PC-3 (cell line): ENCODE data around the gene PDE4DIP. TPM values are rescaled to one million over a fixed set of nuclear protein-coding genes. Genes with fewer than 3 reads are reported as not detected.
"Not testable (repeated sequence)": the region's sequence is repeated elsewhere in the genome, so short reads cannot be mapped to it uniquely, and the experiment has no call there.

Source experiments
- ATAC-seq: fragments of 200-7000 bp; cut with Tn5 transposase; 2 replicates; pipeline ENCODE4 v1.9.1; 2020; ENCODE audit warnings: mild to moderate bottlenecking, moderate library complexity
- BruUV-seq: library from RNA; stranded (reverse); fragments of 400-500 nt; replicated peaks from 2 replicates; lab custom pipeline; 2021; lab: Mats Ljungman, UMichigan
- CTCF ChIA-PET: fragments of 300-600 bp; sonication (Branson Sonifier 250); formaldehyde crosslinking; loops from one replicate; lab custom pipeline; 2022; ENCODE audit warnings: antibody characterized with exemption; lab: Charles Lee
- POLR2A ChIA-PET: fragments of 300-600 bp; sonication (Branson Sonifier 250); formaldehyde crosslinking; loops from one replicate; lab custom pipeline; 2022; ENCODE audit warnings: antibody characterized with exemption; ENCODE audit not compliant: unreplicated experiment; lab: Charles Lee
- DNase-seq: peaks from one replicate; pipeline ENCODE4 v3.0.0-alpha.2; 2015
- H2AFZ ChIP-seq: fragments of 300-600 bp; sonication (generic); 2 replicates; pipeline ENCODE4 v1.6.0; 2016; ENCODE audit warnings: antibody characterized with exemption, low read length
- H3F3A ChIP-seq: fragments of 300-600 bp; sonication (generic); one replicate; pipeline ENCODE4 v1.6.0; 2017; ENCODE audit warnings: antibody characterized with exemption, low read length, control low read depth, mild to moderate bottlenecking; ENCODE audit not compliant: unreplicated experiment
- H3K27ac ChIP-seq: fragments of 300-600 bp; sonication (generic); 2 replicates; pipeline ENCODE4 v1.5.1; 2016; ENCODE audit warnings: mild to moderate bottlenecking, low read length
- H3K27me3 ChIP-seq: fragments of 300-600 bp; sonication (generic); 2 replicates; pipeline ENCODE4 v1.6.1; 2016; ENCODE audit warnings: low read length, mixed read lengths
- H3K36me3 ChIP-seq: fragments of 300-600 bp; sonication (generic); 2 replicates; pipeline ENCODE4 v1.6.1; 2016; ENCODE audit warnings: low read depth, mixed run types, low read length, mixed read lengths
- H3K4me1 ChIP-seq: fragments of 300-600 bp; sonication (generic); 2 replicates; pipeline ENCODE4 v1.5.1; 2016; ENCODE audit warnings: low read length; ENCODE audit not compliant: insufficient read depth
- H3K4me2 ChIP-seq: fragments of 300-600 bp; sonication (generic); 2 replicates; pipeline ENCODE4 v1.6.0; 2016; ENCODE audit warnings: low read length
- H3K4me3 ChIP-seq: fragments of 300-600 bp; sonication (generic); 2 replicates; pipeline ENCODE4 v1.5.1; 2016; ENCODE audit warnings: mild to moderate bottlenecking, low read length, mixed read lengths
- H3K79me2 ChIP-seq: fragments of 300-600 bp; sonication (generic); 2 replicates; pipeline ENCODE4 v1.6.1; 2017; ENCODE audit warnings: low read length, mixed read lengths
- H3K9ac ChIP-seq: fragments of 300-600 bp; sonication (generic); 2 replicates; pipeline ENCODE4 v1.6.0; 2016; ENCODE audit warnings: mild to moderate bottlenecking, low read length
- H3K9me2 ChIP-seq: fragments of 300-600 bp; sonication (generic); replicated peaks from 2 replicates; pipeline ENCODE4 v1.6.1; 2016; ENCODE audit warnings: mixed run types, low read length, mixed read lengths
- H3K9me3 ChIP-seq: fragments of 300-600 bp; sonication (generic); 2 replicates; pipeline ENCODE4 v1.6.1; 2016; ENCODE audit warnings: low read length, mixed read lengths
- H4K20me1 ChIP-seq: fragments of 300-600 bp; sonication (generic); 2 replicates; pipeline ENCODE4 v1.6.1; 2016; ENCODE audit warnings: low read length, mixed read lengths
- intact Hi-C: fragments of 100-400 bp; cut with micrococcal nuclease; formaldehyde crosslinking; loops from 2 replicates; pipeline ENCODE4 v1.9.0; 2023
- total RNA-seq: library from RNA; depleted of rRNA; stranded (reverse); fragments of >200 nt; gene quantifications from 2 replicates; pipeline ENCODE4 v1.2.3, GENCODE V29; 2014

Gene PDE4DIP
- total RNA-seq, 1 experiment from 2014 or later, result 20.1 TPM

DNA sequence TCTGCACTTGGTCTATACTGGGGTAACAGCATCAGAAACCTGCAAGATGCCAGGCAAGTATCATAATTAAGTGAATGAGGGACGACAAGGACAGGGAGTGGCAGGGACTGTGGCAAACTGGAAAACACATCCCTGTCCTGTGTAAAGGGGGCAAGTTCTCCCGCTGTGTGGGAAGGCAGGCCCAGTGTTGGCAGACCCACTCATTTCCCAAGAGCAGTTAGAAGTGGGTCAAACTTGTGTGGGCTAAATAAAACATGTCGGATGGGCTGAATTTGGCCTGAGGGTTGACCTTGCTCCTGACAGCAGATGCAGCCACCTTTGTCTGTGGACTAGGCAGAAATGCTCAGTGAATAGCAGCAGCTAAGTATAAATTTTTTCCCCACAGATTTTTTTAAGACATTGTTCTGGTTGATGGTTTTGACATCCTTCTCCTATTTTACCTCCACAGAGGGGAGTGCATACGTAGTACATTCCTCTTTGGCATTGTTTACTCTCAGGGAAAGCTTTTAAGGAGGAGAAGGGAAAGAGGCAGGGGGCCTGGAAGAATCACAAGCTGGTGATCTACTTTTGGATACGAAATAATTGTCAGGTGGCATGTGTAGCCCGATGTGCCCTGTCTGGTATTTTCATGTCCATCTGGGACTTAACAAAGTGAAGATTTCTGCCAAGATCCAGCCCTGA lies 16.5 kb downstream of the PDE4DIP start:
- intact Hi-C loops, ATAC-seq: not testable (repeated sequence)

GRCh38 chr1:148862590-148862989 lies 18.4 kb downstream of the PDE4DIP start:
- ATAC-seq, BruUV-seq, H3K27me3 ChIP-seq, H3K27ac ChIP-seq, POLR2A ChIA-PET, H3K4me3 ChIP-seq, H3K9ac ChIP-seq, H3K36me3 ChIP-seq, intact Hi-C loops, H2AFZ ChIP-seq, H3K79me2 ChIP-seq, H3K4me2 ChIP-seq, H3K4me1 ChIP-seq, DNase-seq, H4K20me1 ChIP-seq, H3K9me3 ChIP-seq, H3K9me2 ChIP-seq, CTCF ChIA-PET, H3F3A ChIP-seq: not testable (repeated sequence)

More for the DNA sequence above, 16.5 kb downstream of the PDE4DIP start:
- H3F3A ChIP-seq, H3K4me3 ChIP-seq, H2AFZ ChIP-seq, BruUV-seq, H3K4me1 ChIP-seq, H3K9ac ChIP-seq, H3K36me3 ChIP-seq, H3K9me2 ChIP-seq, DNase-seq, POLR2A ChIA-PET, H3K27ac ChIP-seq, CTCF ChIA-PET, H3K79me2 ChIP-seq, H4K20me1 ChIP-seq, H3K9me3 ChIP-seq, H3K4me2 ChIP-seq, H3K27me3 ChIP-seq: not testable (repeated sequence)

- H3K4me2 ChIP-seq, H3K27me3 ChIP-seq, H3K4me1 ChIP-seq, DNase-seq, H4K20me1 ChIP-seq, H3K9me2 ChIP-seq, H3K9me3 ChIP-seq, CTCF ChIA-PET, H3K9ac ChIP-seq, POLR2A ChIA-PET, H3F3A ChIP-seq, H3K4me3 ChIP-seq, H3K36me3 ChIP-seq, H3K27ac ChIP-seq, H3K79me2 ChIP-seq, intact Hi-C loops, H2AFZ ChIP-seq: not testable (repeated sequence)
- ATAC-seq, result peak; percentile 46; the same call in 1 of the 2 replicates
- BruUV-seq, result TSS peak; percentile 71
Measured at GRCh38 chr1:148868924-148869633, 24.9 kb downstream of the PDE4DIP start.

GRCh38 chr1:148869634-148869961 lies 25.4 kb downstream of the PDE4DIP start:
- H3F3A ChIP-seq, H3K27ac ChIP-seq, H2AFZ ChIP-seq, H4K20me1 ChIP-seq, H3K4me3 ChIP-seq, CTCF ChIA-PET, DNase-seq, H3K9me2 ChIP-seq, BruUV-seq, intact Hi-C loops, H3K4me1 ChIP-seq, H3K9me3 ChIP-seq, POLR2A ChIA-PET, H3K79me2 ChIP-seq, H3K27me3 ChIP-seq, H3K36me3 ChIP-seq, H3K9ac ChIP-seq, H3K4me2 ChIP-seq: not testable (repeated sequence)
- ATAC-seq, result peak; percentile 57

DNA sequence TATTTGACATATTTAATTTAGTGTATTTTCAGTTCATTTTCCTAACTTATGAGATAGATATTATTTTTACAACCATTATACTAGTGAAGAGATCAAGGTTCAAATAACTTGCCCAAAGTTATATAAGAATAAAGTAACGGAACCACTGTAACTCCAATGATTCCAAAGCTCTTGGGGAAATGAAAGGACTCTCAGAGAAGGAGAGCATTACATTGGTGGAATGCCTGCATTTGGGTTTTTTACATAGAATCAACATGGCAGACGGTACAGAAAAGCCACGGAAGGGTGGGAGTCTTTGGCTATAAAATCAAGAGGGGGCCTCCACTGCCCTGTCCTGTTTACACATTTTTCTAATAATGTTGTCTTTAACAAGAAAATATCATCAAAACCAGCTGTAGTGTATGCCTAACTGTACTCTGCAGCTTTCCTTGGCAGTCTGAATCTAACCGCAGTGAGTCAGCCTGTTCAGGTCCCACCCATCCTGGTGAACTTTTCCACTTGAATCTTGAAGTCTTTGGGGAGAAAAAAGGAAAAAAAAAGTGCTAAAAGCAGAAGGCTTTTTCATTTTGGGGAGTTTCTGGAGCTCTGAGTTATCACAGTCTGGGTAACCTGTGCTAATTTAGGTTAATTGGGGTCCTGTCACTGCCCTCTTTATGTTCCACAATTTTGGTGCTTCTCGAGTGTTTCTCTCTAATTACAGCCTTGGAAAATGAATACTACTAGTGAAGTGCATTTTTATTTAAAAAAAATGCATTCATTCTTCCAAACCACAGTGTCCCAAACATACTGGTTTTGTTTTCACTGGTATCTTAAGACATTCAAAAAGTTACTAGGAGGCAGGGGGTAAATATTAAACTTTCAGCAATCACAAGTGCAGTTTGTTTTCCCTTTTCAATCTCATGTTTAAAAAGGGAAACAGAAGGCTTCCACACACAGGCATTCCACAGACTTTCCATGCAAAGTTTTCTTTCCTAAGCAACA lies 30.5 kb downstream of the PDE4DIP start:
- CTCF ChIA-PET, H3K4me3 ChIP-seq, POLR2A ChIA-PET, BruUV-seq, DNase-seq, H3K4me1 ChIP-seq, H3F3A ChIP-seq, H3K79me2 ChIP-seq, H3K9me3 ChIP-seq, H2AFZ ChIP-seq, H3K9me2 ChIP-seq, H3K9ac ChIP-seq, intact Hi-C loops, H3K27me3 ChIP-seq, H3K36me3 ChIP-seq, H3K4me2 ChIP-seq, H3K27ac ChIP-seq, H4K20me1 ChIP-seq: not testable (repeated sequence)
- ATAC-seq, result peak; percentile 96

- H3K9ac ChIP-seq, intact Hi-C loops, BruUV-seq, ATAC-seq, H4K20me1 ChIP-seq, H3K27ac ChIP-seq, DNase-seq, CTCF ChIA-PET, H3K4me3 ChIP-seq, H3F3A ChIP-seq, H3K79me2 ChIP-seq, H3K36me3 ChIP-seq, POLR2A ChIA-PET, H3K4me2 ChIP-seq, H3K4me1 ChIP-seq, H2AFZ ChIP-seq, H3K9me2 ChIP-seq, H3K27me3 ChIP-seq, H3K9me3 ChIP-seq: not testable (repeated sequence)
Measured at GRCh38 chr1:148879812-148880416, 35.7 kb downstream of the PDE4DIP start.
